ENCODE data around the gene CERK. TPM values are rescaled to one million over a fixed set of nuclear protein-coding genes. Genes with fewer than 3 reads are reported as not detected.
"Not testable (repeated sequence)": the region's sequence is repeated elsewhere in the genome, so short reads cannot be mapped to it uniquely, and the experiment has no call there.

Gene CERK
- total RNA-seq, 1 experiment from 2014 or later = 45.6 TPM

DNA sequence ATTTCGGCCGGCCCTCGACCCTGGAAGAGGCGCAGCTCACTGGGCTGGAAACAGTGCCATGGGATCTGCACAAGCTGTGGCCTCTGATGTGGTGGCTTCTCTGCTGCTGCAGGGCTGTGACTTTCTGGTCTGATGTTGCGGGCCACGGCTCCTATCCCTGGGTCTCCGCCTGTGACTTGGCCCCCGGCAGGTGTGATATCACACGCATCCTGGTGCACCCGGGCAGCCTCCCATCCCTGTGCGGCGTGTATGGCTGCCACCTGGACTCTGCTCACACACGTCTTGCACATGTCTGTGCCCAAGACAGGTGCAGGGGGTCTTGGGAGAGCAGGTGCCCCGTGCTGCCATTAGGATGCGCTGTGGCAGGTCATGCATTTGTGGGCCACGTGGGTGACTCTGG, 86.7 kb downstream of the CERK start:
- CTCF ChIA-PET = interaction anchor here (0.9 to 1.7 kb wide), 2 partner anchors 152 to 284 kb away, joined by 3 to 4 read pairs; no protein-coding TSS in a partner anchor
- Mint-ChIP-seq H3K4me1 (peaks cover 10% of the 10 kb centered on the region), H3K27me3 (ENCODE audit: low read depth) (no peaks in the 10 kb centered on the region), H3K9me3 (peaks cover 10% of the 10 kb centered on the region; the same call in 1 of the 2 replicates), H3K4me3 (no peak overlapping the region), H3K27ac (peak overlapping the region; percentile 57; the same call in 1 of the 2 replicates), H3K36me3 (no peaks in the 10 kb centered on the region)
- TF ChIP-seq TP53 (CRISPR knock-in tag; IDR thresholded peaks at IDR 0.05) = no peak
- TF ChIP-seq, protein P1, sequence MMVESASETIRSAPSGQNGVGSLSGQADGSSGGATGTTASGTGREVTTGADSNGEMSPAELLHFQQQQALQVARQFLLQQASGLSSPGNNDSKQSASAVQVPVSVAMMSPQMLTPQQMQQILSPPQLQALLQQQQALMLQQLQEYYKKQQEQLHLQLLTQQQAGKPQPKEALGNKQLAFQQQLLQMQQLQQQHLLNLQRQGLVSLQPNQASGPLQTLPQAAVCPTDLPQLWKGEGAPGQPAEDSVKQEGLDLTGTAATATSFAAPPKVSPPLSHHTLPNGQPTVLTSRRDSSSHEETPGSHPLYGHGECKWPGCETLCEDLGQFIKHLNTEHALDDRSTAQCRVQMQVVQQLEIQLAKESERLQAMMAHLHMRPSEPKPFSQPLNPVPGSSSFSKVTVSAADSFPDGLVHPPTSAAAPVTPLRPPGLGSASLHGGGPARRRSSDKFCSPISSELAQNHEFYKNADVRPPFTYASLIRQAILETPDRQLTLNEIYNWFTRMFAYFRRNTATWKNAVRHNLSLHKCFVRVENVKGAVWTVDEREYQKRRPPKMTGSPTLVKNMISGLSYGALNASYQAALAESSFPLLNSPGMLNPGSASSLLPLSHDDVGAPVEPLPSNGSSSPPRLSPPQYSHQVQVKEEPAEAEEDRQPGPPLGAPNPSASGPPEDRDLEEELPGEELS (CRISPR knock-in tag; IDR thresholded peaks at IDR 0.05) = no peak
- TF ChIP-seq, protein P2, sequence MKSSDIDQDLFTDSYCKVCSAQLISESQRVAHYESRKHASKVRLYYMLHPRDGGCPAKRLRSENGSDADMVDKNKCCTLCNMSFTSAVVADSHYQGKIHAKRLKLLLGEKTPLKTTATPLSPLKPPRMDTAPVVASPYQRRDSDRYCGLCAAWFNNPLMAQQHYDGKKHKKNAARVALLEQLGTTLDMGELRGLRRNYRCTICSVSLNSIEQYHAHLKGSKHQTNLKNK (CRISPR knock-in tag; IDR thresholded peaks at IDR 0.05) = no peak
- TF ChIP-seq ZNF219 (CRISPR knock-in tag; IDR thresholded peaks at IDR 0.05; ENCODE audit: borderline replicate concordance) = no peak
- no peak for TF ChIP-seq CREB1 (CRISPR knock-in tag; IDR thresholded peaks at IDR 0.05)
- no peak for TF ChIP-seq HMGA2 (CRISPR knock-in tag; IDR thresholded peaks at IDR 0.05)
- no peak for TF ChIP-seq GABPB1 (CRISPR knock-in tag; IDR thresholded peaks at IDR 0.05)
- TF ChIP-seq SP1 (CRISPR knock-in tag; conservative IDR thresholded peaks at IDR 0.05) = no peak
- TF ChIP-seq, protein P3, sequence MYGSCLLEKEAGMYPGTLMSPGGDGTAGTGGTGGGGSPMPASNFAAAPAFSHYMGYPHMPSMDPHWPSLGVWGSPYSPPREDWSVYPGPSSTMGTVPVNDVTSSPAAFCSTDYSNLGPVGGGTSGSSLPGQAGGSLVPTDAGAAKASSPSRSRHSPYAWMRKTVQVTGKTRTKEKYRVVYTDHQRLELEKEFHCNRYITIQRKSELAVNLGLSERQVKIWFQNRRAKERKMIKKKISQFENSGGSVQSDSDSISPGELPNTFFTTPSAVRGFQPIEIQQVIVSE (CRISPR knock-in tag; IDR thresholded peaks at IDR 0.05; ENCODE audit: borderline replicate concordance) = no peak
- TF ChIP-seq, protein P4, sequence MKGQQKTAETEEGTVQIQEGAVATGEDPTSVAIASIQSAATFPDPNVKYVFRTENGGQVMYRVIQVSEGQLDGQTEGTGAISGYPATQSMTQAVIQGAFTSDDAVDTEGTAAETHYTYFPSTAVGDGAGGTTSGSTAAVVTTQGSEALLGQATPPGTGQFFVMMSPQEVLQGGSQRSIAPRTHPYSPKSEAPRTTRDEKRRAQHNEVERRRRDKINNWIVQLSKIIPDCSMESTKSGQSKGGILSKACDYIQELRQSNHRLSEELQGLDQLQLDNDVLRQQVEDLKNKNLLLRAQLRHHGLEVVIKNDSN (CRISPR knock-in tag; IDR thresholded peaks at IDR 0.05) = no peak
- TF ChIP-seq MYBL2 (CRISPR knock-in tag; IDR thresholded peaks at IDR 0.05) = no peak
- POLR2A ChIA-PET = no interaction called here
- DNase-seq (ENCODE audit: low spot score) (no peak), ATAC-seq (no peak)

DNA sequence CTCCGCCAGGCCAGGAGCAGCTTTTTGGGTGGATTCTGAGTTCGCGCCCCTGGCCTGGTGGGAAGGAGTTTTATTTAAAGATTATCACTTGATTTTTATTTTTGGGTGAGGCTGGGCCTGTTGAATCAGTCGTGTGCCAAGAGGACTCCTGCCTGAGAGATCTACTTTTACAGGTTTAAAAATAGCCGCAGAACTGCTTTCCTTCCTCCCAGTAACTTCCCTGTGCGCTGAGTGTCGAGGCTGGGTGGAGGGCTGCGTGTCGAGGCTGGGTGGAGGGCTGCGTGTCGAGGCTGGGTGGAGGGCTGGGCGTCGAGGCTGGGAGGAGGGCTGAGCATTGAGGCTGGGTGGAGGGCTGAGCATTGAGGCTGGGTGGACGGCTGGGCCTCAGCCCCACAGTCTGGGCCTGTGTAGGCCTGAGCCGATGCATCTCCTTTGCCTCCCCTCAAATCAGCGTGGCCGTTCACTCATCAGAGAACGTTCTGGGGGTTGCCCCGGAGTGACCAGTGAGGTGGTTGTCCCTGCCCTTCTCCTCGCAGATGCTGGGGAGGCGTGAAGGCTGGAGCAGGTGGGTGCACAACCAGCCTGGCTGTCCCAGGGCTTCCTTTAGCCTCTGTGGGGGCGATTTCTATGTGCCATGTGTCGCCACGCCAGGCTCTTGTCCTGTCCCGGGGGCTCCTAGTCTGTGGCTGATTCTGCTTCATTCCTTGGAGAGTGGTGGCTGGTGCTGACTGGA, 87.8 kb downstream of the CERK start:
- CTCF ChIA-PET = no interaction called here

DNA sequence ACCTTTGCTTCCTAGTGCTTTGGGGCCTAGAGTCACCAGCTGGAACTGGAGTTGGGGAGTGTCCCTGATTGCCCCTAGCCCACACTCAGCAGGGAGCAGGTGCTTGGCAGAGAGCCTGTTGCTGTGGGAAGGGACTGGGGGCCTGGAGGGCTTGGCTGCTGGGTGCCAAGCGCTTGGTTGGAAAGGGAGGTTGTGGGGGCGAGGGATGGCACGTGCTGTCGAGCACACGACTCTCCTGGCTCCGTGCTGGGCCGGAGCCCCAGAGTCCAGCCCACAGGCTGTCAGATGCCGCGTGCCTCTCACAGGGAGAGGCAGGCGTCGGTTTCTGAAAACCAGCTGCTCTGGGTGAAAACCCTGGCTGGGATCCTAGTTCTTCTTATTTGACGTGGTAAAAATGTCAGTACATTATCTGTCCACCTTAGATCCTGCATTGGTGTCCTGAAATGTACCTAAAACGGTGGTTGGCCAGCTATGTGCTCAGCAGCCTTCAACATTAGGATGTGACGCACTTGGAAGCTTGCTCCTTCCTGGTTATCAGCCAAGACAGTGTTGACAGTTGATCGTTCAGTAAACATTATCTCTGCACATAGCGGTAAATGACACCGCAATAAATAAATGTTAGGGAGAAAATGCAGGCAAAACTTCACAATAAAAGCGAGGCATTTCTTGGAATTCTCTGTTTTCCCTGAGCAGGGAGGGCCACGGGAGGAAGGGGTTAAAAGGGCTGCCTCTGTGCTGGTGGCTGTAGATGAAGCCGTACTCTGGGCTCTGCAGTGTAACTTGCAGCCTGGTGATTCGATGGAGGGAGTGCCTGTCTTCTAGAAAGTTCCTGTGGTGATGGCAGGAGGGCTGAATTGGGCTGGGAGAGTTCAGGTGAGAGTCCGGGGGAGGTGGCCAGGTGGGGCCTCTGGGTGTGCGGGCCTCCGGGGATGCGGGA, 88.6 kb downstream of the CERK start:
- Mint-ChIP-seq H3K4me1 (peaks cover 10% of the 10 kb centered on the region), H3K27ac (no peak overlapping the region), H3K9me3 (peaks cover 10% of the 10 kb centered on the region; the same call in 1 of the 2 replicates), H3K27me3 (ENCODE audit: low read depth) (no peaks in the 10 kb centered on the region), H3K36me3 (no peaks in the 10 kb centered on the region), H3K4me3 (no peak overlapping the region)
- ChIA-PET POLR2A (interaction anchor here (0.6 kb wide), 1 partner anchor 24 kb away, joined by 3 read pairs; no protein-coding TSS in a partner anchor), CTCF (no interaction called here)
- TF ChIP-seq, protein P5, sequence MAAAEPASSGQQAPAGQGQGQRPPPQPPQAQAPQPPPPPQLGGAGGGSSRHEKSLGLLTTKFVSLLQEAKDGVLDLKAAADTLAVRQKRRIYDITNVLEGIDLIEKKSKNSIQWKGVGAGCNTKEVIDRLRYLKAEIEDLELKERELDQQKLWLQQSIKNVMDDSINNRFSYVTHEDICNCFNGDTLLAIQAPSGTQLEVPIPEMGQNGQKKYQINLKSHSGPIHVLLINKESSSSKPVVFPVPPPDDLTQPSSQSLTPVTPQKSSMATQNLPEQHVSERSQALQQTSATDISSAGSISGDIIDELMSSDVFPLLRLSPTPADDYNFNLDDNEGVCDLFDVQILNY (CRISPR knock-in tag; IDR thresholded peaks at IDR 0.05) = no peak
- ATAC-seq (no peak), DNase-seq (ENCODE audit: low spot score) (no peak)

More for the DNA sequence above, 87.8 kb downstream of the CERK start:
- Mint-ChIP-seq H3K4me1 (peaks cover 10% of the 10 kb centered on the region), H3K27me3 (ENCODE audit: low read depth) (no peaks in the 10 kb centered on the region), H3K27ac (peak overlapping the region; percentile 57; the same call in 1 of the 2 replicates), H3K36me3 (no peaks in the 10 kb centered on the region), H3K4me3 (no peak overlapping the region), H3K9me3 (peaks cover 10% of the 10 kb centered on the region; the same call in 1 of the 2 replicates)
- ATAC-seq = no peak
- no peak for DNase-seq (ENCODE audit: low spot score)
- TF ChIP-seq, protein P6, sequence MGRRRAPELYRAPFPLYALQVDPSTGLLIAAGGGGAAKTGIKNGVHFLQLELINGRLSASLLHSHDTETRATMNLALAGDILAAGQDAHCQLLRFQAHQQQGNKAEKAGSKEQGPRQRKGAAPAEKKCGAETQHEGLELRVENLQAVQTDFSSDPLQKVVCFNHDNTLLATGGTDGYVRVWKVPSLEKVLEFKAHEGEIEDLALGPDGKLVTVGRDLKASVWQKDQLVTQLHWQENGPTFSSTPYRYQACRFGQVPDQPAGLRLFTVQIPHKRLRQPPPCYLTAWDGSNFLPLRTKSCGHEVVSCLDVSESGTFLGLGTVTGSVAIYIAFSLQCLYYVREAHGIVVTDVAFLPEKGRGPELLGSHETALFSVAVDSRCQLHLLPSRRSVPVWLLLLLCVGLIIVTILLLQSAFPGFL (CRISPR knock-in tag; IDR thresholded peaks at IDR 0.05; ENCODE audit: borderline replicate concordance) = no peak
- POLR2A ChIA-PET = no interaction called here

DNA sequence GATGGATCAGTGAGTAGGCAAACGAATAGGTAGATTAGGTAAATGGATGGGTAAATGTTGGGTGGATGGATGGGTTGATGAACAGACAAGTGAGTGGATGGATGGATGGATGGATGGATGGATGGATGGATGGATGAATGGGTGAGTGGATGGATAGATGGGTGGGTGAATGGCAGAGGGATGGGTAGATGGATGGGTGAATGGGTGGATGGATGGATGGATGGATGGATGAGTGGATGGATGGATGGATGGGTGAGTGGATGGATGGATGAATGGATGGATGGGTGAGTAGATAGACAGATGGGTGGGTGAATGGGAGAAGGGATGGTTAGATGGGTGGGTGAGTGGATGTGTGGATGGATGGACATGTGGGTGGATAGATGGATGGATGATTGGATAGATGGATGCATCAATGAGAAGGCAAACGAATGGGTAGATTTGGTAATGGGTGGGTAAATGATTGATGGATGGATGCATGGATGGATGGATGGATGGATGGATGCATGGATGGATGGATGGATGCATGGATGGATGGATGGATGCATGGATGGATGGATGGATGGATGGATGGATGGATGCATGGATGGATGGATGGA, 89.7 kb downstream of the CERK start:
- H3K27me3 Mint-ChIP-seq (ENCODE audit: low read depth); H3K4me3 Mint-ChIP-seq; H3K27ac Mint-ChIP-seq; ATAC-seq; POLR2A ChIA-PET; H3K36me3 Mint-ChIP-seq; DNase-seq (ENCODE audit: low spot score); H3K4me1 Mint-ChIP-seq; CTCF ChIA-PET: not testable (repeated sequence)
- H3K9me3 Mint-ChIP-seq = peaks cover 12% of the 10 kb centered on the region

All from WTC11 (cell line).